ENCODE measurements around the gene GABRB3. TPM values are rescaled to one million over a fixed set of nuclear protein-coding genes. Genes with fewer than 3 reads are reported as not detected.
A peak's percentile ranks its signal among the peaks of the same experiment; 100 is the strongest.

Gene GABRB3
- polyA plus RNA-seq, 2 of the 4 experiments (the other 2 are of a cell fraction) = 81.9 to 129 TPM

- CTCF ChIA-PET = interaction anchor here (1.0 kb wide), 1 partner anchor 126 kb away, joined by 3 read pairs; no protein-coding TSS in a partner anchor
- TF ChIP-seq EP300 (IDR thresholded peaks at IDR 0.05) (no peak), E2F6 (IDR thresholded peaks at IDR 0.05; ENCODE audit: borderline replicate concordance, low read depth) (no peak), FOXS1 (CRISPR knock-in tag; IDR thresholded peaks at IDR 0.05) (no peak), ATOH8 (CRISPR knock-in tag; IDR thresholded peaks at IDR 0.05; ENCODE audit: low read depth) (no peak), POLR2A (IDR thresholded peaks at IDR 0.05; ENCODE audit: low read length) (no peak), REST (IDR thresholded peaks at IDR 0.05) (no peak), EHMT2 (IDR thresholded peaks at IDR 0.05; ENCODE audit: low read depth) (no peak)
Observed at GRCh38 chr15:26757141-26757540, 15.7 kb downstream of the GABRB3 start.

GRCh38 chr15:26744894-26745293 lies 28.0 kb downstream of the GABRB3 start:
- no peak for FAIRE-seq
- H3K4me2 ChIP-seq = no peak overlapping the region
- no peaks in the 10 kb centered on the region for H3K9me3 ChIP-seq
- peak in 1 of 2 experiments; percentile 10 for DNase-seq (ENCODE audit: low read depth in 1 of 2, low spot score in 1 of 2)
- CTCF ChIA-PET = no interaction called here
- 41% methylated on average over 7 of the region's 7 CpGs for WGBS (ENCODE audit: missing lambda C conversion rate)
- no peak overlapping the region for H3K27ac ChIP-seq
- no peak for ATAC-seq
- POLR2A ChIA-PET = no interaction called here
- H3K4me1 ChIP-seq = no peaks in the 10 kb centered on the region
- H3K4me3 ChIP-seq = no peak overlapping the region
- TF ChIP-seq RAD21 (conservative IDR thresholded peaks at IDR 0.05 in 1 of 2, IDR thresholded peaks at IDR 0.05 in 1 of 2) (no peak), NR3C1 (IDR thresholded peaks at IDR 0.05) (no peak), SMC3 (IDR thresholded peaks at IDR 0.05) (no peak), ZFP36 (IDR thresholded peaks at IDR 0.05; ENCODE audit: borderline replicate concordance, partially characterized antibody) (no peak), MAX (IDR thresholded peaks at IDR 0.05) (no peak), FOSB (CRISPR knock-in tag; IDR thresholded peaks at IDR 0.05) (no peak), MYC (IDR thresholded peaks at IDR 0.05; ENCODE audit: borderline replicate concordance, low read length) (no peak), POLR2AphosphoS2 (conservative IDR thresholded peaks at IDR 0.05; ENCODE audit: low read length) (no peak), SREBF2 (IDR thresholded peaks at IDR 0.05) (no peak), ZNF302 (CRISPR knock-in tag; IDR thresholded peaks at IDR 0.05) (no peak), FOXS1 (CRISPR knock-in tag; IDR thresholded peaks at IDR 0.05) (no peak), ATOH8 (CRISPR knock-in tag; IDR thresholded peaks at IDR 0.05; ENCODE audit: low read depth) (no peak)

More at GRCh38 chr15:26757141-26757540, 15.7 kb downstream of the GABRB3 start:
- H3K27ac ChIP-seq = no peak overlapping the region
- peaks cover 34% of the 10 kb centered on the region for H3K4me1 ChIP-seq
- ATAC-seq (no peak), FAIRE-seq (no peak), DNase-seq (ENCODE audit: low read depth in 1 of 2, low spot score in 1 of 2) (no peak)
- no peak overlapping the region for H3K4me3 ChIP-seq
- 56% methylated on average over 8 of the region's 8 CpGs for WGBS (ENCODE audit: missing lambda C conversion rate)
- H3K4me2 ChIP-seq = no peak overlapping the region
- no peaks in the 10 kb centered on the region for H3K9me3 ChIP-seq
- POLR2A ChIA-PET = interaction anchor here (1.2 kb wide), 1 partner anchor 128 kb away, joined by 4 read pairs; no protein-coding TSS in a partner anchor

- Histone ChIP-seq H3K4me3 (no peak overlapping the region), H3K27ac (no peak overlapping the region), H3K4me1 (peaks cover 4% of the 10 kb centered on the region; the same call in 1 of the 3 replicates), H3K4me2 (no peak overlapping the region), H3K9me3 (no peaks in the 10 kb centered on the region)
- 62% methylated on average over 7 of the region's 7 CpGs for WGBS (ENCODE audit: missing lambda C conversion rate)
- ATAC-seq (no peak), DNase-seq (ENCODE audit: low read depth in 1 of 2, low spot score in 1 of 2) (no peak), FAIRE-seq (no peak)
- ChIA-PET POLR2A (no interaction called here), CTCF (no interaction called here)
- TF ChIP-seq CBX8 (IDR thresholded peaks at IDR 0.05) (no peak), FOSL2 (IDR thresholded peaks at IDR 0.05) (no peak), FOSL2 (CRISPR knock-in tag; IDR thresholded peaks at IDR 0.05) (no peak)
Observed at GRCh38 chr15:26739791-26740190, 33.1 kb downstream of the GABRB3 start.
